ENCODE data around the gene TMEM145.
A peak's percentile ranks its signal among the peaks of the same experiment; 100 is the strongest.

The TMEM145 gene

DNA sequence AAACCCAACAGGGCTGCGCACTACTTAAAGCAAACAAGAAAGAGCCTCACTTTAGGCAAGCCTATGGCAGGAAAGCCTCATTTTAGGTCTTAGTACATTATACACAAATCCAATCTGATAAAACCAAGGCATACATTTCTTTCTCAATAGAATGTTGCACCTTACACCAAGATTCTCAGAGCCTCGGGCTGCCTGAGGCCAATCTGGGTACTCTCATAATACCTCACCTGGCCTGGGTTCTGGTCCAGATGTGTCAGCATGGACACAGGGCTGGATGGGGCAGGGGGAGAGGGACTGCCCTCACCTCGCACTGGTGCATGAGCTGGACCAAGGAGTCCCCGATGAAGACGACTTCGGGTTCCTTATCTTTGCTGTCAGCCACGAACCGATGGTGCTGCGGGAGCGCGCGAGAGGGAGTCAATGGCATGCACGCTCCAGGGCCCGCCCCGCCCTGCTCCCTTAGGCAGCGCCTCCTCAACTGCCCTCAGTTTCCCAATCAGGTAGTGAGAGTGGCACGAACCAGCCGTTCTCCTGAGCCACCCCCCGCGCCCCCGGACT is 11.4 kb upstream of the TMEM145 start, which contains the start of gene PRR19:
PRR19 (plus strand) TSS at position 487 of the 558 bp plus-strand sequence. CDS start 7,453 bp downstream, outside the sequence.
- TF ChIP-seq, protein P1, sequence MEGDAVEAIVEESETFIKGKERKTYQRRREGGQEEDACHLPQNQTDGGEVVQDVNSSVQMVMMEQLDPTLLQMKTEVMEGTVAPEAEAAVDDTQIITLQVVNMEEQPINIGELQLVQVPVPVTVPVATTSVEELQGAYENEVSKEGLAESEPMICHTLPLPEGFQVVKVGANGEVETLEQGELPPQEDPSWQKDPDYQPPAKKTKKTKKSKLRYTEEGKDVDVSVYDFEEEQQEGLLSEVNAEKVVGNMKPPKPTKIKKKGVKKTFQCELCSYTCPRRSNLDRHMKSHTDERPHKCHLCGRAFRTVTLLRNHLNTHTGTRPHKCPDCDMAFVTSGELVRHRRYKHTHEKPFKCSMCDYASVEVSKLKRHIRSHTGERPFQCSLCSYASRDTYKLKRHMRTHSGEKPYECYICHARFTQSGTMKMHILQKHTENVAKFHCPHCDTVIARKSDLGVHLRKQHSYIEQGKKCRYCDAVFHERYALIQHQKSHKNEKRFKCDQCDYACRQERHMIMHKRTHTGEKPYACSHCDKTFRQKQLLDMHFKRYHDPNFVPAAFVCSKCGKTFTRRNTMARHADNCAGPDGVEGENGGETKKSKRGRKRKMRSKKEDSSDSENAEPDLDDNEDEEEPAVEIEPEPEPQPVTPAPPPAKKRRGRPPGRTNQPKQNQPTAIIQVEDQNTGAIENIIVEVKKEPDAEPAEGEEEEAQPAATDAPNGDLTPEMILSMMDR (conservative IDR thresholded peaks at IDR 0.05; ENCODE audit: control insufficient read depth, insufficient read depth, low read depth, low read length) = no peak
- peak within 1 kb of the TSS; percentile 64 for H3K4me3 ChIP-seq (ENCODE audit: control insufficient read depth, low read depth, low read length)
- DNase-seq (ENCODE audit: low read depth) = no peak

DNA sequence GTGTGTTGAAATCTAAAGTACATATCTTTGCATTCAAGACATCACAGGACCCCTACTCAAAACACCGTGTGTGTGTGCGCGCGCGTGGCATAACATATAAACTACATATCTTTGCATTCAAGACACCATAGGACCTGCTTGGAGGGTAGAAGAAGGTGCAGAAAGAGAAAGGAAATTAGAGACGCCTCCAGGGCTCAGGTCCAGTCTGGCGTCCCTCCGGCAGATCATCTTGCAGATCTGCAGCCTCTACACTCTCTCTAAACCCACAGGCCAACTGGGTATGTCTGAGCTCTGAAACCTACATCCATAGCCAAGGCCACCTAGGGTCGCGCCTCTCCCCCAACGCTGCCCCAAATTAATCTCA is 10.0 kb upstream of the TMEM145 start:
- DNase-seq (ENCODE audit: low read depth) = no peak
- H3K4me3 ChIP-seq (ENCODE audit: control insufficient read depth, low read depth, low read length) = no peak overlapping the region
- TF ChIP-seq, protein P1 (conservative IDR thresholded peaks at IDR 0.05; ENCODE audit: control insufficient read depth, insufficient read depth, low read depth, low read length) = no peak

DNA sequence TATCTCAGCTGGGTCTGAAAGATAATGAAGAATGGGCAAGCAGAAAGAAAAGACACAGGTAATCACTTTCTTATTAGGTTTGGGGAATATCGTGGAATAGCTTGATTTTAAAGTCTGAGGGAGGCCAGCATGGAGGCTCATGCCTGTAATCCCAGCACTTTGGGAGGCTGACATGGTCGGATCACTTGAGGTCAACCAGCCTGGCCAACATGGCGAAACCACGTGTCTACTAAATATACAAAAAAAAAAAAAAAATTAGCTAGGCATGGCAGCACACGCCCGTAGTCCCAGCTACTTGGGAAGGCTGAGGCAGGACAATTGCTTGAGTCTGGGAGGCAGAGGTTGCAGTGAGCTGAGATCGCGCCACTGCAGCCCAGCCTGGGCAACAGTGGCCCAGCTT is 9.2 kb upstream of the TMEM145 start:
- H3K4me3 ChIP-seq (ENCODE audit: control insufficient read depth, low read depth, low read length) = no peak overlapping the region
- TF ChIP-seq, protein P1 (conservative IDR thresholded peaks at IDR 0.05; ENCODE audit: control insufficient read depth, insufficient read depth, low read depth, low read length) = no peak
- DNase-seq (ENCODE audit: low read depth) = no peak

GRCh38 chr19:42306646-42307045 is 6.5 kb upstream of the TMEM145 start:
- TF ChIP-seq, protein P1 (conservative IDR thresholded peaks at IDR 0.05; ENCODE audit: control insufficient read depth, insufficient read depth, low read depth, low read length) = no peak
- DNase-seq (ENCODE audit: low read depth) = no peak

GRCh38 chr19:42309686-42310085 is 3.4 kb upstream of the TMEM145 start:
- no peak for DNase-seq (ENCODE audit: low read depth)
- TF ChIP-seq, protein P1 (conservative IDR thresholded peaks at IDR 0.05; ENCODE audit: control insufficient read depth, insufficient read depth, low read depth, low read length) = no peak
- H3K4me3 ChIP-seq (ENCODE audit: control insufficient read depth, low read depth, low read length) = no peak overlapping the region

More at GRCh38 chr19:42306646-42307045, 6.5 kb upstream of the TMEM145 start:
- no peak overlapping the region for H3K4me3 ChIP-seq (ENCODE audit: control insufficient read depth, low read depth, low read length)

- TF ChIP-seq, protein P1 (conservative IDR thresholded peaks at IDR 0.05; ENCODE audit: control insufficient read depth, insufficient read depth, low read depth, low read length) = peak; percentile 13
- DNase-seq (ENCODE audit: low read depth) = no peak
- no peak overlapping the region for H3K4me3 ChIP-seq (ENCODE audit: control insufficient read depth, low read depth, low read length)
These were observed 1.5 kb upstream of the TMEM145 start for GRCh38 chr19:42311657-42312056.

DNA sequence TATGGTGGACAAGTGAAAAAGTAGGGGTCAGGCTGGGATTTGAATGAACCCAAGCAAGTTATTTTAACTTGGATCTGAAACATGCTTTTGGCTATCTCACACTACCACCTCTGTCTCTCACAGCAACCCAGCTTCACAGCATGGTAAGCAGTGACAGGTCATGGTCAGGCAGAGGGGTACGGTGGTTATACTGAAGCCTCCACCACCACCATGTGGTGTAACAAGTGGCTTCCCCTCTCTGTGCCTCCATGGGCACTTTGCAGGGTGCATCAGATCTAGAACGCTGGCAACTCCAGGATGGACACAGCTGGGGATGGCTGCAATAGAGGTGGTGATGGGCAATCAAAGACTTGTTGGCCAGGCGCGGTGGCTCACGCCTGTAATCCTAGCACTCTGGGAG is 739 bp upstream of the TMEM145 start:
- TF ChIP-seq, protein P1 (conservative IDR thresholded peaks at IDR 0.05; ENCODE audit: control insufficient read depth, insufficient read depth, low read depth, low read length) = no peak
- no peak for DNase-seq (ENCODE audit: low read depth)
- H3K4me3 ChIP-seq (ENCODE audit: control insufficient read depth, low read depth, low read length) = no peak overlapping the region

All from fibroblast of mammary gland (primary cell).